SH-SY5Y (cell line): ENCODE data around the gene CD52.

Experiments used
- GATA2 ChIP-seq: IDR thresholded peaks from 2 replicates; pipeline ENCODE4 v1.6.1; 2011; ENCODE audit warnings: mild to moderate bottlenecking, low read depth, low read length
- GATA3 ChIP-seq: IDR thresholded peaks from 2 replicates; pipeline ENCODE4 v1.6.1; 2011; ENCODE audit warnings: low read depth, mild to moderate bottlenecking, low read length, moderate library complexity

The CD52 gene

GRCh38 chr1:26350701-26351589, 33.2 kb downstream of the CD52 start:
- no peak for TF ChIP-seq GATA2
- TF ChIP-seq GATA3, result no peak

GRCh38 chr1:26351590-26352337, 34.0 kb downstream of the CD52 start:
- TF ChIP-seq GATA3 (no peak), GATA2 (no peak)

GRCh38 chr1:26352338-26352679, 34.6 kb downstream of the CD52 start:
- TF ChIP-seq GATA3 (no peak), GATA2 (no peak)

GRCh38 chr1:26353210-26353859, 35.6 kb downstream of the CD52 start:
- no peak for TF ChIP-seq GATA2

- TF ChIP-seq GATA3 (no peak), GATA2 (no peak)
Measured at GRCh38 chr1:26353976-26354820, 36.4 kb downstream of the CD52 start, which contains the start of gene CRYBG2. CRYBG2 (minus strand) TSS chr1:26354130; CDS start chr1:26346657, 7,473 bp downstream.

GRCh38 chr1:26354972-26355371, 37.2 kb downstream of the CD52 start:
- TF ChIP-seq GATA3 (no peak), GATA2 (no peak)

GRCh38 chr1:26356106-26356505, 38.3 kb downstream of the CD52 start:
- TF ChIP-seq GATA2 (no peak), GATA3 (no peak)

- TF ChIP-seq GATA2, result no peak
- TF ChIP-seq GATA3, result no peak
Measured at GRCh38 chr1:26357121-26357602, 39.4 kb downstream of the CD52 start.

- TF ChIP-seq GATA3 (no peak), GATA2 (no peak)
Measured at GRCh38 chr1:26358411-26359384, 40.9 kb downstream of the CD52 start.

- TF ChIP-seq GATA2 (no peak), GATA3 (no peak)
Measured at GRCh38 chr1:26359981-26360806, 42.4 kb downstream of the CD52 start.

- no peak for TF ChIP-seq GATA2
- TF ChIP-seq GATA3, result no peak
Measured at GRCh38 chr1:26360807-26361604, 43.2 kb downstream of the CD52 start.
